ENCODE data around the gene OR10G2.
"Not testable (repeated sequence)": the region's sequence is repeated elsewhere in the genome, so short reads cannot be mapped to it uniquely, and the experiment has no call there.

The OR10G2 gene

GRCh38 chr14:21634840-21635239 is at the start of gene OR10G2:
Gene OR10G2, minus strand, starts transcription at chr14:21634940. Its CDS starts 98 bp downstream, at chr14:21634842.
- no peak for DNase-seq

- no peak for DNase-seq
These were observed 45.3 kb upstream of the OR10G2 start for GRCh38 chr14:21680072-21680471.

- DNase-seq: no peak
These were observed 40.8 kb upstream of the OR10G2 start for GRCh38 chr14:21675566-21675965.

- DNase-seq: no peak
These were observed 39.0 kb upstream of the OR10G2 start, which contains the start of gene OR4E1 for GRCh38 chr14:21673718-21674117. Gene OR4E1, minus strand, starts transcription at chr14:21673818. Its CDS starts 2,883 bp downstream, at chr14:21670935.

GRCh38 chr14:21672116-21672515 is 37.4 kb upstream of the OR10G2 start:
- no peak for DNase-seq

- no peak for DNase-seq
These were observed 36.6 kb upstream of the OR10G2 start for GRCh38 chr14:21671371-21671770.

GRCh38 chr14:21669284-21669683 is 34.5 kb upstream of the OR10G2 start:
- DNase-seq: no peak

- DNase-seq: no peak
These were observed 33.6 kb upstream of the OR10G2 start for GRCh38 chr14:21668377-21668776.

GRCh38 chr14:21656980-21657379 is 22.2 kb upstream of the OR10G2 start:
- DNase-seq: no peak

GRCh38 chr14:21654215-21654614 is 19.5 kb upstream of the OR10G2 start:
- no peak for DNase-seq

GRCh38 chr14:21653331-21653885 is 18.7 kb upstream of the OR10G2 start, which contains the start of gene OR4E2:
Gene OR4E2, plus strand, starts transcription at chr14:21653835. Its CDS starts 11,248 bp downstream, at chr14:21665083.
- no peak for DNase-seq

GRCh38 chr14:21652209-21652808 is 17.6 kb upstream of the OR10G2 start:
- no peak for DNase-seq

- no peak for DNase-seq
These were observed 12.6 kb upstream of the OR10G2 start for GRCh38 chr14:21647380-21647779.

GRCh38 chr14:21643407-21643806 is 8.7 kb upstream of the OR10G2 start:
- DNase-seq: no peak

GRCh38 chr14:21642683-21643082 is 7.9 kb upstream of the OR10G2 start:
- no peak for DNase-seq

- no peak for DNase-seq
These were observed 3.7 kb downstream of the OR10G2 start for GRCh38 chr14:21631084-21631483.

GRCh38 chr14:21630503-21630902 is 4.2 kb downstream of the OR10G2 start:
- DNase-seq: not testable (repeated sequence)

- no peak for DNase-seq
These were observed 8.1 kb downstream of the OR10G2 start for GRCh38 chr14:21626491-21627230.

- no peak for DNase-seq
These were observed 17.1 kb downstream of the OR10G2 start for GRCh38 chr14:21617614-21618013.

GRCh38 chr14:21614240-21614639 is 20.5 kb downstream of the OR10G2 start:
- no peak for DNase-seq

GRCh38 chr14:21612324-21612723 is 22.4 kb downstream of the OR10G2 start:
- DNase-seq: no peak

GRCh38 chr14:21602181-21602580 is 32.6 kb downstream of the OR10G2 start:
- DNase-seq: not testable (repeated sequence)

GRCh38 chr14:21589317-21589716 is 45.4 kb downstream of the OR10G2 start:
- no peak for DNase-seq

Data from activated T-cell treated with anti-CD3 and anti-CD28 coated beads, Interleukin-2, amount 50 U/mL, for 1 hour (primary cell).